ELR (cell line): ENCODE data around the gene CD7.

Experiments
- DNase-seq: peaks from one replicate; pipeline ENCODE4 v3.0.0-alpha.2; 2015; ENCODE audit warnings: low read depth

Gene CD7

GRCh38 chr17:82277851-82278250, 39.6 kb downstream of the CD7 start:
- DNase-seq: no peak

GRCh38 chr17:82276938-82277337, 40.5 kb downstream of the CD7 start:
- DNase-seq: no peak

- no peak for DNase-seq
Measured at GRCh38 chr17:82275326-82275725, 42.1 kb downstream of the CD7 start.

- DNase-seq: no peak
Measured at GRCh38 chr17:82274134-82275020, 43.0 kb downstream of the CD7 start.

- DNase-seq: peak; percentile 92
Measured at GRCh38 chr17:82273327-82274133, 43.9 kb downstream of the CD7 start, which contains the start of gene CSNK1D. Gene CSNK1D (minus strand): TSS chr17:82273700. CDS start chr17:82273381, 319 bp downstream.

- DNase-seq: peak; percentile 40
Measured at GRCh38 chr17:82272495-82273326, 44.7 kb downstream of the CD7 start.

GRCh38 chr17:82271401-82271800, 46.0 kb downstream of the CD7 start:
- DNase-seq: no peak

GRCh38 chr17:82270651-82271050, 46.8 kb downstream of the CD7 start:
- DNase-seq: no peak

GRCh38 chr17:82269882-82270500, 47.4 kb downstream of the CD7 start:
- DNase-seq: no peak

GRCh38 chr17:82269138-82269881, 48.1 kb downstream of the CD7 start:
- DNase-seq: no peak

- DNase-seq: peak; percentile 97
Measured at GRCh38 chr17:82267575-82268379, 49.6 kb downstream of the CD7 start.

GRCh38 chr17:82266142-82266541, 51.3 kb downstream of the CD7 start:
- DNase-seq: no peak
